NCI-H1048 (cell line): ENCODE measurements around the gene PKD2L2.
"Not testable (repeated sequence)": the region's sequence is repeated elsewhere in the genome, so short reads cannot be mapped to it uniquely, and the experiment has no call there.

Source experiments
- DNase-seq: peaks from one replicate; lab custom pipeline; 2025; lab: John Stamatoyannopoulos, UW

PKD2L2 gene

DNA sequence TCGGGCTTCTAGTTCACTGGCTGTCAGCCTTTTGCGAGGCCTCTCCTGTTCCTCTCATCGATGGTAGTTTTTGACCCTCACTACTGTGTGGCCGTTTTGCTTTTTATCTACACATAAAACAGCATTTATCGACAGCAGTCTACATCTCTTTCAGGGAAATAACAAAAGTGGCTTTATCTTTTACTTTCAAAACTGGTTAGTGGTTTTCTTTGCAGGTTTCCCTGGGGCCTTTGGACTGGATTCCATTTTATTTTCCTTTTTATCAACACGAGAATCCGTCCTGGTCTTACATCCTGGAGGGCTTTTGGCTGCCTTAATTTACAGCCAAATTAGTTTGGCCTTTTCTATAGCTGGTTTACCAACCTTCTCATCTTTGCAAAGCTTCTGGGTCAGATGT, 793 bp upstream of the PKD2L2 start:
- no peak for DNase-seq

DNA sequence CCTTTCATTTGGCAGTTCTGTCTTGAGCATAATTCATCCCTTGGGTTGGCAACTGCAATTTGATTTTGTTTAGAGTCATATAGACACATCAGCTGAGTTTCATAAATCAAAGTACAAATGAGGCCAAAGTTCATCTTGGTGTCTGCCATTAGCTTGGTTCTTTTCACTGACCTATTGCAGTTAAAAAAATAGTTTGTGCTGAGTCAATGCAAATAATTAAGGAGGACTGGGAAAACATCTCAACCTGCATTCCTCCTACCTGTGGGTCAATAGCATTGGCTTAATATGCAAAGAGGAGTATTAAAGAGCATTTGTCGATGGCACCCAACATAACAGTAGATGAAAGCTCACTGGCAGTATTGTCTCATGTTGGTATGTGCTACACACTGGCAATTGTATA, 1.6 kb downstream of the PKD2L2 start:
- DNase-seq = no peak

DNA sequence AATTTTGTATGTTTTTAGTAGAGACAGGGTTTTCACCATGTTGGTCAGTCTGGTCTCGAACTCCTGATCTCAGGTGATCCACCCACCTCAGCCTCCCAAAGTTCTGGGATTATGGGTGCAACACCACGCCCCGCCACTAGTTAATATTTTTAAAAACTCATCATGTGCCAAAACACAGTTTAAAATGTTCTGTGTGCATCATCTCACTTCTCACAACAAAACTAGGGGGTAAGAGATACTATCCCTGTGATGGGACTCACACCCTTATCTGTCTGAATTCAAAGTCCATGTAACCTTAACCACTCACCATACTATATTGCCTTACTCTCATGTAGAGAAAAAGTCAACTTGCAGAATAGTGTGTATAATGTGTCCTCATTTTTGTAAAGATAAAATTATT, 2.6 kb downstream of the PKD2L2 start:
- DNase-seq = no peak

DNA sequence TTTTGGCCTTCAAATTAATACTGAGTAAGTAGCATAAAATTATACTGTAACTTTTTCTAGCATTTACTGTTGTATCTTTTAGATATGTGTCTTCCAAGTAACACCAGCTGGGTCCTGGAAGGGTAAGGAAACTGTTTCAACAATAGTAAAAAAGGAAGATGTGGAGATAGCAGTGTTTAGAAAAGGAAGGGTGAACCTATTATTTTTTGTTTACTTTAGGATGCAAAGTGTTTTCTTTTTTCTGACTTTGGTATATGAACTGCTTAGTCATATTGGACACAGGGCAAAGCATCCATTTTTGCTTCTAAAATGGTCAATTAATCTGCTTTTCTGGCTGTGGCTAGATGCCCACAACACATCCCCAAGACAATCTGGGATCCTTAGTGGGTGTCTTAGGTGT, 5.3 kb downstream of the PKD2L2 start:
- DNase-seq = no peak

DNA sequence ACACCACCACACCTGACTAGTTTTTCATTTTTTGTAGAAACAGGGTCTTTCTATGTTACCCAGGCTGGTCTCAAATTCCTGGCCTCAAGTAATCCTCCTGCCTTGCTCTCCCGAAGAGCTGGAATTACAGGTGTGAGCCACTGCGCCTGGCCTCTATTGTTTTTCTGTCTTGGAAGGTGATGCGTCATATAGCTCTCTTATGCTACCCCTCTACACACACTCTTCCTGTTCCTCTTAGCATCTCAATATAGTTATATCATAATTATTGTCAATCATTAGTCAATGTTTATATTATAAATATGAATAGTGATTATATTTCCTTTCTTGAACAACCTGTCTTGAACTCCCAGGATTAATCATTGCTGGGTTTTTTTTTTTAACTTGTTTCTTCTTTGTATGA, 7.3 kb downstream of the PKD2L2 start:
- DNase-seq = no peak

DNA sequence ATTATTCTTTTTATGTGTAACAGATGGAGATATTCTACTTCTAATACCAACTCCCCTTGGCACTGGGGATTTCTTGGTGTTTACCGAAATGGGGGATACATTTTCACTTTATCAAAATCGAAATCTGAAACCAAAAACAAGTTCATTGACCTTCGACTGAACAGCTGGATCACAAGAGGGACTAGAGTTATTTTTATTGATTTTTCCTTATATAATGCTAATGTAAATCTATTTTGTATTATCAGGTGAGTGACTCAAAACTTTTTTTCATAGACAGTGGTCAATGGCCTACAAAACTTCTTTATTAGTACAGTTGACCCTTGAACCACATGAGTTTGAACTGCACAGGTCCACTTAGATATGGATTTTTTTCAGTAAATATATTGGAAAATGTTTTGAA, 10.2 kb downstream of the PKD2L2 start:
- no peak for DNase-seq

DNA sequence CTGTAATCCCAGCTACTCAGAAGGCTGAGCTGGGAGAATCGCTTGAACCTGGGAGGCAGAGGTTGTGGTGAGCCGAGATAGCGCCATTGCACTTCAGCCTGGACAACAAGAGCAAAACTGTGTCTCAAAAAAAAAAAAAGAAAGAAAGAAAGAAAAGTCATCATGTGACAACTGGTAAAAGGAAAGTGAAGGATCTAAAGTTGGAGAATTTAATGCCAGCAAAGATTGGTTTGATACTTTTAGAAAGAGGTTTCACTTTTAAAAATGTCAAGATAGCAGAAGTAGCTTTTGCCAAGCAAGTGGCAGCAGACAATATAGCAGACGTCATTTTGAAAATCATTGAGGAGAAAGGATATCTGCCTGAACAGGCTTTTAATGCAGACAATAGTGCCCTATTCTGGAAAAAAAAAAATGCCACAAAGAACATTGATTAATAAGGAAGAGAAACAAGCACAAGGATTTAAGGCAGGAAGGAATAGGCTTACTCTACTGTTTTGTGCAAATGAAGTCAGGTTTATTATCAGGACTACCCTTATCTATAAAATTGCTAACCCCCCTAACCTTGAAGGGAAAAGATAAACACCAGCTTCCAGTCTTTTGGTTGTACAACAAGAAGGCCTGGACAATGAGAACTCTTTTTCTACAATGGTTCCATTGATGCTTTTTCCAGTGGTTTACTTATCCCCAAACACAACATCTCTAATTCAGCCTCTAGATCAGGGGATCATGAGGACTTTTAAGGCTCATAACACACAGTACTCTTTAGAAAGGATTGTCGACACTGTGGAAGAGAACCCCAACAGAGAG, 12.0 kb downstream of the PKD2L2 start:
- DNase-seq = no peak

DNA sequence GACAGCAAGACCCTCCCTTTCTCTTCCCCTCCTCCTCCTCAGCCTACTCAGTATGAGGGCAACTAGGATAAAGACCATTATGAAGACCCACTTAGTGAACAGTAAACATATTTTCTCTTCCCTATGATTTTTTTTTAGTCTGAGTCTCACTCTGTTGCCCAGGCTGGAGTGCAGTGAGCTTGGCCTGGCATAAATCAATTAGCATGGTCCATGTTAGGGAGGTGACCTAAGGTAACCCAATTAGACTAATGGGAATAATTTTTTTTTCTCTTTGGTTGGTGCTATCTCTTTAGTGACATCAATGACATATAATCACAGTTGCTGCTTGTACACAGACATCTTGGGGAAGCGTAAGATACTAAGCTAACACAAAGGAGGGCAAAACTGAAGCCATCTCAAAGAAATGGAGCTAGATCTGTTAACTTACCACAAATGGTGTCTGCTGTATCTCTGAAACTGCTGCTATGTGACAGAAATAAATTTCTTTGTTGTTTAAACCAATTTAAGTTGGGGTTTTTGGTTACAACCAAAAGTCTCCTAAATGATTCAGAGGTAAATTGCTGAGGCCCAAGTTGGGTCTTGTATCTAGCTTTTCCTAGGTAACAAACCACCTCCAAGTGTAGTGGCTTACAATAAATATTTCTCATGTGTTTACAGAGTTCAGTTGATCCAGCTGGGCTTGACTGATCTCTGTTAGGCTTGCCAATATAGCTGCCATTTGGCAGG, 13.3 kb downstream of the PKD2L2 start:
- no peak for DNase-seq

DNA sequence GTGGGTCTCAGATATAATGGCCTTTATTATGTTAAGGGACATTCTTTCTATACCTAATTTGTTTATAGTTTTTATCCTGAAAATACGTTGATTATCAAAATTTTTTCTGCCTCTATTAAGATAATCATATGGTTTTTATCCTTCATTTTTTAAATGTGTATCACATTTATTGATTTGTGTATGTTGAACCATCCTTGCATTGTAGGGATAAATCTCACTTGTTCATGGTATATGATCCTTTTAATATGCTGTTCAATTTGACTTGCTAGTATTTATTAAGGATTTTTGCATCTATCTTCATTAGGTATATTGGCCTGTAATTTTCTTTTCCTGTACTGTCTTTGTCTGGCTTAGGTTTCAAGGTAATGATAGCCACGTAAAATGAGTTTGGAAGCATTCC, 25.5 kb downstream of the PKD2L2 start:
- DNase-seq = no peak

DNA sequence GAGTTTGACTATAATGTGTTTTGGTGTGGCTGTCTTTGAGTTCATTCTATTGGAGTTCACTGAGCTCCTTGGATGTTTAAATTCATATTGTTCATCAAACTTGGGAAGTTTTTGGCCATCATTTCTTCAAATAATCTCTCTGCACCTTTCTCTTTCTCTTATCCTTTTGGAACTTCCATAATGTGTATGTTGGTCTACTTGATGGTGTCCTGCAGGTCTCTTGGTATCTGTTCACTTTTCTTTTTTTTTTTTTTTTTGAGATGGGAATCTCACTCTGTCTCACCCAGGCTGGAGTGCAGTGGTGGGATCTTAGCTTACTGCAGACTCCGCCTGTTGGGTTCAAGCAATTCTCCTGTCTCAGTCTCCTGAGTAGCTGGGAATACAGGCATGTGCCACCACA, 27.7 kb downstream of the PKD2L2 start:
- no peak for DNase-seq

DNA sequence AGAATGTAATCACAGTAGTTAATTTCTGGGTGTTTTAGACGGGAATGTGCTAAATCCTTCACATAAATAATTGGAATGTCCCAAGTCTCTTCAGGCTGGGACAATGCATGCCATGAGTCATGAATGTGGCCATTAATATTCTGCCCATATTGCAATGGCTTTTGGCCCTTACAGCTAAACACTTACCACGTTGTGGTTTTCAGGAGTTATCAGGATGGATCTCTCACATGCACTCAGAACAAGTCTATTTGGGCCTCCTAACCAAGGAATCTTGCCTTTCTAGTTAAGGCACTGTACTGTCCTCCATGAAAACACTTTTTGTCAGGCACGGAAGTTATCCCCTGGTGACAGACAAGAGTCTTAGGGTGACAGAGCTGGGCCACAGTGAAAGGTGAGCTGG, 32.7 kb downstream of the PKD2L2 start:
- no peak for DNase-seq

DNA sequence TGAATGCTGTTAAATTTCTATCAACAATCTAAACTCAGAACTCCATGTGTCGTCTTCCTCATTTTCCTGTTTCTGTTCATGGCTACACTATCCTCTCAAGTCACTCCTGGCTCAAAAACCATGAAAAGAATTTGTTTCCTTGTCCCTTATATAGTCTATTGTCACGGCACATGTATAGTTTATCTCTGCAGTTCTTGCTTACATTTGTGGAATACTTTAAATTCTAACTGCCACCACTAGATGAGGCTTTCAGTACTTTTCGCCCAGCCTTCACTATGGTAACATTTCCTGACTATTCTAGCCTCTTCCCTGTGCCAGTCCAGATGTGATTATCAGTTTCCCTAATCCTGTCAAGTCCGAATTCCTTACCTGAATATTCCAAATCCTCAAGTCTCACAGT, 34.6 kb downstream of the PKD2L2 start:
- no peak for DNase-seq

DNA sequence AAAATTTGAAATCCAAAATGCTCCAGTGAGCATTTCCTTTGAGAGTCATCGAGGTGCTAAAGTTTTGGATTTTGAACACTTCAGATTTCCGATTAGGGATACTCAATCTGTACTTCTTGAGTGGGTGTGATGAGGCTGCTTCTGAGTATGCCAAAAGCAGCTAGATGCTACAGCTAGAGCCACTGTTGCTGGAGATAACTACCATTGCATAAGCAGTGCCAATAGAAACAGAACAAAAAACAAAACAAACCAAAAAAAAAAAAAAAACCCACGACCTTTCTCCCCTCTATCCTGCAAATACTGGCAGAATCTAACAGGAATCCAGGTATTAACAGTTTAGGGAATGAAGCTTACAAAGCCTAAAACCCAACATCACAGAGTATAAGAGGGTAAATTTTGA, 43.5 kb downstream of the PKD2L2 start:
- DNase-seq = no peak

DNA sequence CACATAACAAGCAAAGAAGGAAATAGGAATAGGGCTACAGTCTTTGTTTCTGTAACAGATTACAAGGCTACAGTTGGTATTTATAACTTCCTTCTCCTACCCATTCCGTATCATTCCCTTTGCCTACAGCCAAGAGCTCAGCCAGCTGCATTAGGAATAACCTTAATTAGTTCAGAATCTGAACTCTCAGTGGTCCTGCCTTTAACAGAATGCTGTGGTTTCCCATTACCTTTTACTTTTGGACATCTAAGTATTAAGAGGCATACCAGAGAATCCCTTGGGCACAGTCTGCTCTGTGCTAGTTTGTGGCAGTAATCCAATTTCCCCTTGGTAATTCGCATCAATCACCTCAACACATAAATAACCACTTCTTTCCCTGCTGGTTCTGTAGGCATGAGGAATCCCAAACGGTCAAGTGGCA, 44.2 kb downstream of the PKD2L2 start:
- DNase-seq = no peak

DNA sequence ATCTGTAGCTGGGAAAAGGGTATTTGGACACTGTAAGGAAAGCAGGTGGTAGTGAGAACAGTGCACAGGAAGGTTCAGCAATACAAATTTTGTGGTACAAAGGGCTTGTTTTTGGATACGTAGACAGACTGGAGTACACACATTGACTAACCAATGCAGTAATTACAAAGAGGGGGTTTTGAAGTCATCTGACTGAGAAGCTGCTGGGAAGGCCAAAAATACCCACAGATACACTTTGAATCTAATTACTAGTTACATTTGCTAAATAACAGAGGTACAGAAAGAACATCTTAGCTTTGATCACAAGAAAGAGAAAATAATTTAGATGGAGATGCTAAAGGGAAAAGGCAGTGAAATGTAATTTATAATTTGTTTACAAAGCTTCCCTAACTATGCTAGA, 45.9 kb downstream of the PKD2L2 start:
- no peak for DNase-seq

DNA sequence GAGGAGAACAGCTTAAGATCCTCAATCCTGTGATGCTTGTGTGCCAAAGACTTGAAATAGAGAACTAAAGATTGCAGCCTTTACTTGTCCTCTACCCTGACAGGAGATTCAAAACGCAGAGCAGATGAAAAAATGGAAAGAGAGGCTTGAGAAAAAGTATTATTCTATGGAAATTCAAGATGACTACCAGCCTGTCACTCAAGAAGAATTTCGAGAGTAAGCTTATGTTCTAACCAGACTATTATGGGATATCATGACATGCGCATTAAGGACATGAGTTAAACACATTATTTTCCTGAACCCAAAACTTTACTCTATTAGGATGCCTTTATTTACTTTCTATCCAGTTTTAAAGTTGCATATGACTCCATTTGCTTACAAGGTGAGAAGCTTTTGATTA, 46.4 kb downstream of the PKD2L2 start:
- no peak for DNase-seq

DNA sequence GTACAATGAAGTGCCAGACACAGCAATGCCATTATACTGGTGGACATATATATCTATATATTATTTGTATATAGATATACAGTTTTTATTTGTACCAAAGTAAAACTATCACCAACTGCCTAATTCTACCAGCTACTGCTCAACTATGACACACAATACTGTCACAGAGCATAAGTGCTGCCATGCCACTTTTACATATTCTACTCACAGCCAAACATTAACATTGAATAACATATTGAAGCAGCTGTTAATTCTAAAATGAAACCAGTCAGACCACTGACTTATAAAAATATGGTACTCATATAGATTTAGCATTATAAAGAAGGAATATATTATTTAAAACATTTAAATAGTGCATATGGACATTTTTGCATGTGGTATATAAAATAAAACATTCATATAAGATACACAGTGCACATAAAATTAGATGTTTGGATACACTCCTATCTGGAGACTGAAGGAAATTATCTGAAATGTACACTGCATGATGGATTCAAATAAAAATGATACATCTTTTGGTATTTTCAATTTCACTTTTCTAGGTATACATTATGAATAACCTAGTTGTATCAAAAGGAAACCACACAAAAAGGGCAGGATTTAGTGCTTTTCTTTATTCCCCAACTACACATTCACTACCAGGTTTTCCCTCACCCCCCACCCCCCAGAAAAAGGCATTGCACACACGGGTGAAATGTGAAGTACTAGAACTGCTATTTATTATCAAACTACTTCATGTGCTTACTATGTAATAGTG, 48.9 kb downstream of the PKD2L2 start:
- DNase-seq = no peak

DNA sequence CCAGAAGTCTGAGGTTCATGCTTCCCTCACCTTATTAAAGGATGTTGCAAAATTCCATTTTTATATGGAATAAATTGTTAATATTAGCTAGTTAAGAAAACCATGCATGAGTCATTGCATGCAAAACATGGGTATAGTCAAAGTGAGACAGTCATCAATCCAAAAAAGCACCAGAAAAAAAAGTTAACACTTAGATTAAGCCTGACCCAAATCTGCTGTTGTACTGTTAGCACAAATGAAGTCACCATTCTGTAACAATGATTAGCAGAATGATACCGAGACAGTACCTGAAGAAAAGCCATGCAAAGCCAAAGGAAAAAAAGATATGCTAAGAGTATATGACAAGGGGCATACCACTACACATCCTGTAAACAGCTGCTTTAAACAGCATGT, 49.5 kb downstream of the PKD2L2 start:
- no peak for DNase-seq

DNA sequence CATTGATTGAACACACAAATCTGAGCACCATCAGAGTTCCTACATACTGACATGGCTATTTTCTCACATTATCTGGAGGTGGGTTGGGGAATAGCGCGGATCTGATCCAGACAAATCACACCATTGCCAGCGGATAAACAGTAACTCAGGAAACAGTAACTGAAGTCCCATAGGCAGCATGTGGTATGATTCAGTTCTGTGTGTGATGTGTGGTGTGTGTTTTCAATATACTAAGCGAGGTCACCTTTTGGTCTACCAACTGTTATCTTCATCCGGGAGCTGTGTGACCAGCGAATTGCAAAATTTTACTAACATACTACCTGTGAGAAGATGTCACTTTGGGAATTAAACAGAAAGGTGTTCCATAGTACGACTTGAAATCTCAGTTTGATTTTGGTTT, 50.1 kb downstream of the PKD2L2 start:
- no peak for DNase-seq

DNA sequence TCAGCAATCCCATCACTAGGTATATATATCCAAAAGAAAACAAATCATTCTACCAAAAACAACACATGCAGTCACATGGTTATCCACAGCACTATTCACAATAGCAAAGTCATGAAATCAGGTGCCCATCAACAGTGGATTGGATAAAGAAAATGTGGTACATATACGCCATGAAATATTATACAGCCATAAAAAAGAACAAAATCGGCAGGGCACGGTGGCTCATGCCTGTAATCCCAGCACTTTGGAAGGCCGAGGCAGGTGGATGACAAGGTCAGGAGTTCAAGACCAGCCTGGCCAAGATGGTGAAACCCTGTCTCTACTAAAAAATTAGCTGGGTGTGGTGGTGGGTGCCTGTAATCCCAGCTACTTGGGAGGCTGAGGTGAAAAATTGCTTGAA, 55.0 kb downstream of the PKD2L2 start:
- DNase-seq = not testable (repeated sequence)

DNA sequence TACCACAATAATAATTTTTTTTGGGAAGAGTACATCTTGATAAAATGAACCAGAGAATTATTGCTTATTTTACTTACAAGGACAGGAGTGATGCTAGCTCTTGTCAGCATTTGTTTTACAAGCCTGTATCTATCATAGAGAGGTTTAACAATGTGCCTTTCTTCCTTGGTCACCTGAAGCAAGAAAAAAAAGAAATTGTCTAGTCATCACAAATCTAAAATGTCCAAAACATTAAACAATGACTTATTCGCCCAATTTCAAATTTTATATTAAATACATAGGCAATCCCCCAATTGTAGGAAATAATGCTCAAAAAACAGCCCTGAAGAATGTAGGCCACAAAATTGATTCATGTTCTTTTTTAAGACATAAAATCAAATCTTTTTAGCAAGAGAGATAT, 56.6 kb downstream of the PKD2L2 start:
- DNase-seq = no peak

DNA sequence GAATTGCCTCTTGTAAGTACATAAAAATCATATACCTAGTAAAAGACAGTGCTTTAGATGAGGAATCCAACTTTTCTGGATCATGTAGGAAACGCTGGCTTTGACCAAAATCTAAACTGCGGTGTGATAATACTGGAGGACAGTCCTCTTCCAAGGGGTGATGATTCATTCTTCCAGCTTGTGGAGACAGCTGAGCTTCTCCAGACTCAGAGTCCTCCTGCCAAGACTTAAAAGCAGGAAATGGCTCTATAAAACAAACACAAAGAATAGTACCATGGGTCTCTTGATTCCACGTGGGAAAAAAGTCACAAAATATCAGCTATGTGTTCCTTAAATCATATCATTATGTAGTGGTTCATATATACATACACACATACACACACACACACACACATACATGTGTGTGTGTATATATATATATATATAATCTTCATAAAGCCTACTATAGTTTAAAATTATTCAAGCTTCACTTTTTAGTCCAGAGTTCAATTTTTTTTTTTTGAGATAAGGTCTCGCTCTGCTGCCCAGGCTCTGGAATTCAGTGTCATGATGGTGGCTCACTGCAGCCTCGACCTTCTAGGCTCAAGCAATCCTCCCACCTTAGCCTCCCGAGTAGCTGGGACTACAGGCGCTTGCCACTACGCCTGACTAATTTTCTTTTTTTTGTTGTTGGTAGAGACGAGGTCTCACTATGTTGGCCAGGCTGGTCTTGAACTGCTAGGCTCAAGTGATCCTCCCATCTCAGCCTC, 65.0 kb downstream of the PKD2L2 start:
- DNase-seq = no peak
